ENCODE data around the gene TLL2. TPM values are rescaled to one million over a fixed set of nuclear protein-coding genes. Genes with fewer than 3 reads are reported as not detected.
A peak's percentile ranks its signal among the peaks of the same experiment; 100 is the strongest.

TLL2 gene
- total RNA-seq, 2 donors from 2014 or later, result 0.24 to 0.96 TPM

- Histone ChIP-seq H3K27ac (no peak overlapping the region), H3K27me3 (no peaks in the 10 kb centered on the region), H3K36me3 (no peaks in the 10 kb centered on the region), H3K4me3 (no peak overlapping the region), H3K9me3 (no peaks in the 10 kb centered on the region), H3K4me1 (peaks cover 0 to 21% of the 10 kb centered on the region in 2 donors)
- no peak for TF ChIP-seq CTCF (IDR thresholded peaks at IDR 0.05)
- DNase-seq (ENCODE audit: low spot score), result no peak
Observed at GRCh38 chr10:96416643-96417042, 97.1 kb downstream of the TLL2 start.

- Histone ChIP-seq H3K9me3 (no peaks in the 10 kb centered on the region), H3K4me3 (no peak overlapping the region), H3K36me3 (no peaks in the 10 kb centered on the region), H3K27ac (no peak overlapping the region), H3K27me3 (no peaks in the 10 kb centered on the region), H3K4me1 (peaks cover 0 to 21% of the 10 kb centered on the region in 2 donors)
- no peak for DNase-seq (ENCODE audit: low spot score)
- no peak for TF ChIP-seq CTCF (IDR thresholded peaks at IDR 0.05)
Observed at GRCh38 chr10:96415891-96416554, 97.7 kb downstream of the TLL2 start.

GRCh38 chr10:96415150-96415890 lies 98.4 kb downstream of the TLL2 start:
- Histone ChIP-seq H3K27me3 (no peaks in the 10 kb centered on the region), H3K4me1 (peaks cover 0 to 21% of the 10 kb centered on the region in 2 donors), H3K9me3 (no peaks in the 10 kb centered on the region), H3K4me3 (no peak overlapping the region), H3K27ac (no peak overlapping the region), H3K36me3 (no peaks in the 10 kb centered on the region)
- no peak for DNase-seq (ENCODE audit: low spot score)
- no peak for TF ChIP-seq CTCF (IDR thresholded peaks at IDR 0.05)

GRCh38 chr10:96414303-96414702 lies 99.4 kb downstream of the TLL2 start:
- H3K4me1 ChIP-seq, result peaks cover 0 to 21% of the 10 kb centered on the region in 2 donors
- H3K4me3 ChIP-seq, result no peak overlapping the region
- H3K9me3 ChIP-seq, result no peaks in the 10 kb centered on the region
- peaks cover 0 to 4% of the 10 kb centered on the region in 2 donors for H3K27me3 ChIP-seq
- DNase-seq (ENCODE audit: low spot score), result no peak
- no peak overlapping the region for H3K27ac ChIP-seq
- H3K36me3 ChIP-seq, result no peaks in the 10 kb centered on the region
- TF ChIP-seq CTCF (IDR thresholded peaks at IDR 0.05), result no peak

GRCh38 chr10:96413151-96413787 lies 100.5 kb downstream of the TLL2 start:
- H3K36me3 ChIP-seq, result no peaks in the 10 kb centered on the region

More at GRCh38 chr10:96413151-96413787, 100.5 kb downstream of the TLL2 start:
- Histone ChIP-seq H3K27ac (peak overlapping the region; percentile 33 to 56), H3K9me3 (no peaks in the 10 kb centered on the region), H3K27me3 (peaks cover 0 to 4% of the 10 kb centered on the region in 2 donors), H3K4me1 (peaks cover 0 to 21% of the 10 kb centered on the region in 2 donors), H3K4me3 (no peak overlapping the region)
- peak; percentile 51 for DNase-seq (ENCODE audit: low spot score)
- peak in 1 of 2 donors; percentile 32 for TF ChIP-seq CTCF (IDR thresholded peaks at IDR 0.05)
